SKM-1 (cell line): ENCODE data around the gene UGDH.
A peak's percentile ranks its signal among the peaks of the same experiment; 100 is the strongest.
"Not testable (repeated sequence)": the region's sequence is repeated elsewhere in the genome, so short reads cannot be mapped to it uniquely, and the experiment has no call there.

ENCODE experiments used
- DNase-seq: peaks from one replicate; lab custom pipeline; 2025; ENCODE audit not compliant: unreplicated experiment; lab: John Stamatoyannopoulos, UW

Gene UGDH

GRCh38 chr4:39527296-39528060 lies at the start of gene UGDH:
TSS of gene UGDH (minus strand) at chr4:39527439. CDS start at chr4:39521512, 5,927 bp downstream.
- peak; percentile 89 for DNase-seq

- DNase-seq: no peak
Measured at GRCh38 chr4:39574946-39575345, 47.7 kb upstream of the UGDH start.

GRCh38 chr4:39571504-39571903 lies 44.3 kb upstream of the UGDH start:
- DNase-seq: no peak

- no peak for DNase-seq
Measured at GRCh38 chr4:39571054-39571453, 43.8 kb upstream of the UGDH start.

- DNase-seq: no peak
Measured at GRCh38 chr4:39569209-39569608, 42.0 kb upstream of the UGDH start.

GRCh38 chr4:39568805-39569204 lies 41.6 kb upstream of the UGDH start:
- DNase-seq: no peak

GRCh38 chr4:39565878-39566600 lies 38.8 kb upstream of the UGDH start:
- no peak for DNase-seq

GRCh38 chr4:39563346-39563847 lies 36.2 kb upstream of the UGDH start:
- no peak for DNase-seq

GRCh38 chr4:39562792-39563191 lies 35.6 kb upstream of the UGDH start:
- no peak for DNase-seq

- DNase-seq: no peak
Measured at GRCh38 chr4:39559626-39560025, 32.4 kb upstream of the UGDH start.

GRCh38 chr4:39555472-39555871 lies 28.2 kb upstream of the UGDH start:
- no peak for DNase-seq

- no peak for DNase-seq
Measured at GRCh38 chr4:39548425-39549067, 21.3 kb upstream of the UGDH start.

GRCh38 chr4:39544580-39545315 lies 17.5 kb upstream of the UGDH start:
- DNase-seq: no peak

GRCh38 chr4:39544080-39544479 lies 16.8 kb upstream of the UGDH start:
- DNase-seq: not testable (repeated sequence)

- no peak for DNase-seq
Measured at GRCh38 chr4:39543034-39543433, 15.8 kb upstream of the UGDH start.

- DNase-seq: no peak
Measured at GRCh38 chr4:39542611-39543012, 15.4 kb upstream of the UGDH start.

GRCh38 chr4:39541987-39542610 lies 14.9 kb upstream of the UGDH start:
- no peak for DNase-seq

GRCh38 chr4:39539089-39539611 lies 11.9 kb upstream of the UGDH start:
- DNase-seq: no peak

GRCh38 chr4:39533541-39533940 lies 6.3 kb upstream of the UGDH start:
- DNase-seq: no peak

GRCh38 chr4:39532237-39532636 lies 5.0 kb upstream of the UGDH start:
- DNase-seq: not testable (repeated sequence)
